Stimulated activated CD4-positive, alpha-beta T cell treated with anti-CD3 and anti-CD28 coated beads, Interleukin-15, amount 100 ng/mL, for 48 hours (primary cell): Measurements from ENCODE around the gene ZNF791.
"Not testable (repeated sequence)": the region's sequence is repeated elsewhere in the genome, so short reads cannot be mapped to it uniquely, and the experiment has no call there.

Source experiments
- DNase-seq, 2 donors: peaks; one replicate each; pipeline ENCODE4 v3.0.0-alpha.2; 2020; ENCODE audit warnings: low read depth in 2 of 2

The ZNF791 gene

GRCh38 chr19:12667731-12668302, 57.1 kb downstream of the ZNF791 start:
- DNase-seq, result no peak

GRCh38 chr19:12668346-12668745, 57.6 kb downstream of the ZNF791 start:
- no peak for DNase-seq

DNA sequence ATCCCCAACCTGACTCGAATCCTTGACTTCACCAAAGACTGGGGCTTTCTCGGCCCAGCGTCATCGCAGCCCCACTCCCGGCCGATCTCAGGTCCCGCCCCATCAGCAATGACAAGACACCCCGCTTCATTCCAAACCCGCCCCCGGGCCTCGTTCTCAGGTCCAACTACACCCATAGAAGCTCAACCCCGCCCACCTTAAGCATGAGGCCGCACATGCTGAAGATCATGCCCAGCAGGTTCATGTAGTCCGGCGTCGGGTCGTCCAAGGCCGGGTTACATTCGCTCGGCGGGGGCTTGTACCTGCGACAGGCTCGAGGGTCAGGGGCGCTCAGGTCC, 58.2 kb downstream of the ZNF791 start:
- peak; percentile 44 to 49 for DNase-seq

GRCh38 chr19:12669270-12670158, 58.8 kb downstream of the ZNF791 start:
- peak; percentile 52 to 58 for DNase-seq

DNA sequence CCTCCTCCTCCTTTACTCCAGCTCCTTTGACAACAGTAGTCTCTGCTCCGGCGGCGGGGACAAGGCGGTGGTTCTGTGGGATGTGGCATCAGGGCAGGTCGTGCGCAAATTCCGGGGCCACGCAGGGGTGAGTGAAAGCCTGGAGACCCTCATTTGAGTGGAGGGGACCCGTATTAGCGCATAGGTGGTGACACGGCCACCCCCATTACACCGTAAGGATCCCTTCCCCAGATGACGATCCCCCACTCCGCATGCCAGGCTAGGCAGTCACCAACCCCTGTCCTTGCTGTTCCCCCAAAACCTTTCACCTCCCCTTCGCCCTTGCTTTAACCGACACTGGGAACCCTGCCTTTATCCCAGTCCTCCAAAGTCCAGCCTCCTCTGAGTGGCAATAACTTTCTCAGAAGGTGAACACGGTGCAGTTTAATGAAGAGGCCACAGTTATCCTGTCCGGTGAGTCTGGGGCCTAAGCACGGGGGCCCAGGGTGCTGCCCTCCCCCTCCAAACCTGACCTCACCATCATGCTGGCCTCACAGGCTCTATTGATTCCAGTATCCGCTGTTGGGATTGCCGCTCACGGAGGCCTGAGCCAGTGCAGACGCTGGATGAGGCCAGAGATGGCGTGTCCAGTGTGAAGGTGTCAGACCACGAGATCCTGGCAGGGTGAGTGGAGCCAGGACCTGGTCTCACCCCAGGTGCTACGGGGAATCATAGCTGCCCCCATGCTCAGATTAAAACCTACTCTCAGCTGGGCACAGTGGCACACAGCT, 59.6 kb downstream of the ZNF791 start:
- DNase-seq, result no peak

GRCh38 chr19:12672744-12673143, 62.0 kb downstream of the ZNF791 start:
- no peak for DNase-seq

- DNase-seq, result no peak
These were observed 64.7 kb downstream of the ZNF791 start for GRCh38 chr19:12675399-12675798.

- no peak for DNase-seq
These were observed 65.2 kb downstream of the ZNF791 start for GRCh38 chr19:12675940-12676339.

GRCh38 chr19:12676384-12676792, 65.7 kb downstream of the ZNF791 start:
- DNase-seq, result peak; percentile 84 to 87

DNA sequence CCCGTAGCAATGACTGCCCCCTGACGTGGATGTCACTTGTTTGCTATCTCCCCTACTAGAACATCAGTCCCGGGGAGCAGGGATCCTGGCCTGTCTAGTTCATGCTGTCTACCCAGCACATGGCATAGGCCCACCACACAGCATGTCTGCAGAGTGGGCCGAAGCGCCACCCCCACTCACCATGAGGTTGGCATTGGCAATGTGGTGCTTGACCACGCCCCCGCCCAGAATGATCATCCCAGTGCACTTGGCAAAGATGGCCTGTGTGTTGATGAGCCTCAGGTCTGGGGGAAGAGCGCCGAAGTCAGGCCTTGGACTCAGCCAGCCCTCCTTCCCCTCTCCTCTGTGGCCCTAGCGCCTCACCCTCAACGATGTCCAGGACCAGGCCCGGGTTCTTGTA, 66.2 kb downstream of the ZNF791 start:
- no peak for DNase-seq

DNA sequence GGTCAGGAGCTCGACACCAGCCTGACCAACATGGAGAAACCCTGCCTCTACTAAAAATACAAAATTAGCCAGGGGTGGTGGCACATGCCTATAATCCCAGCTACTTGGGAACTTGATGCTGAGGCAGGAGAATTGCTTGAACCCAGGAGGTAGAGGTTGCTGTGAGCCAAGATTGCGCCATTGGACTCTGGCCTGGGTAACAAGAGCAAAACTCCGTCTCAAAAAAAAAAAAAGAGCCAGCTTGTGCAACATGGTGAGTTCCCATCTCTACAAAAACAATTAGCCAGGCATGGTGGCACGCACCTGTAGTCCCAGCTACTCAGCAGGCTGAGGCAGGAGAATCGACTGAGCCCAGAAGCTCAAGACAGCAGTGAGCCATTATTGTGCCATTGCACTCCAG, 67.3 kb downstream of the ZNF791 start:
- not testable (repeated sequence) for DNase-seq

DNA sequence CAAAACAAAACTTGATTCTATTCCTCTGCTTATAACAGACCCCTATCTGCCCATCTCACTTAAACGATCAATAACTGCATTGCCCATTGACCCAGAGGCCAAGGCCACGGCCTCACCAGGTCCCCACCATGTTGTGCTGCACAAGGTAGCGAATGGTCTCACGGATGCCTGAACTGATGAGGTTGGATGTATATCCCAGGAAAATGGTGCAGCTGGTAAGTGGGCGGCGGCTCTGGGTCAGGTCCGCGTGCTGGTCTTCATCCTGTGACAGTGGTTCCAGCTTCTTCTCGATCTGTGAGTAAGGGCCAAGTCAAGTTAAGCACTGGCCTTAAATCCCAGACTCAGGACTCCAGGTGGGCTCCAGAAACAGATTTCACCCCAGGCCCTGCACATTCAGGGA, 69.3 kb downstream of the ZNF791 start:
- no peak for DNase-seq

DNA sequence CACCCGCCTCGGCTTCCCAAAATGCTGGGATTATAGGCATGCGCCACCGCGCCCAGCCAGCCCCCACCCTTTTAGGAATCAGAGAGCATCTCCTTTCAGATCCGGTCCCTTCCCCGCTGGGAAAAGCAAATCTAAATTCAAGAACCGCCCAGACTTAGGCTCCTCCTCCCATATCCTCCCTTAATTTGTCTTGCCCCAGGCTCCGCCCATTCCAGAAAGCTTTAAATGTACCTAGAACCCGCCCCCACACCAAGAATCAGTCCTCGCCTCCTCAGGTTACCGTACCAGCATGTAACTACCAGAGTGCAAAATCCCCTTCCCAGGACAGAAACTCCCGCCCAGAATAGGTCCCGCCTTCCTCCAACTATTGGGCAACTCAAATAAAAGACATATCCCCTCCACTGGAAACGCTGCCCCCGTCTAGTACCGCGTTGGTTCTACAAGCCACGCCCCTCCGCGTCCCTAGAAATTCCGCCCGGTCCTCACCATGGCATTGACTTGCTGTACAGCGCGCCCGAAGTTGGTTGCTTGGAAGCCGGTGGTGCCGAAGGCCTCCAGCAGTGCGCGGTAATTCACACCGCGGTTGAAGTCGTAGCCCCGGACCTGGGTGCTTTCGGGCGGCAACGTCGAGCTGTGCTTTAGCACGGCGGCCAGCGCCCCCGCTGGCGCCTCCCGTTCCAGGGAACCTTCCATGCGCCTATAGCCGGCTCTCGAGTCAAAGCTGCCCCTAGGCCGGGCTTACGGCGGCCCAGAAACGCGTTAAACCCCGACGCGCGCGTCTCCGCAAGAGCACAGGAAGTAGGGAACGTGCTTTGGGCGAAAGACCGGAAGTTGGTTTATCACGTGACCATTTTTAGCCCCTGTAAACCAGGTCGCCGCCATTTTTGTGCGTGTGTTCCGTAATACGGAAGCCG, 70.6 kb downstream of the ZNF791 start, which contains the start of gene DHPS:
DHPS (minus strand) TSS at position 807 of the 914 bp plus-strand sequence; CDS start at position 693, 114 bp downstream.
- DNase-seq, result peak; percentile 88 to 89
